Astrocyte of the spinal cord (primary cell): ENCODE data around the gene UTS2R.
"Not testable (repeated sequence)": the region's sequence is repeated elsewhere in the genome, so short reads cannot be mapped to it uniquely, and the experiment has no call there.

ENCODE experiments used
- DNase-seq: peaks from one replicate; pipeline ENCODE4 v3.0.0; 2011; ENCODE audit warnings: low read depth, low spot score
- H3K4me3 ChIP-seq: 2 replicates; pipeline ENCODE4 v1.5.1; 2011; ENCODE audit warnings: low read depth, mild to moderate bottlenecking, low read length, moderate library complexity
- in situ Hi-C: cut with HindIII; loops from 2 replicates; pipeline ENCODE4 v1.10.0; 2017; ENCODE audit warnings: low sequenced_read_pairs
- TF ChIP-seq, protein P1 (sequence below): IDR thresholded peaks from 2 replicates; pipeline ENCODE4 v1.5.1; 2012; ENCODE audit warnings: low read depth, mild to moderate bottlenecking, low read length, inconsistent platforms

Gene UTS2R

DNA sequence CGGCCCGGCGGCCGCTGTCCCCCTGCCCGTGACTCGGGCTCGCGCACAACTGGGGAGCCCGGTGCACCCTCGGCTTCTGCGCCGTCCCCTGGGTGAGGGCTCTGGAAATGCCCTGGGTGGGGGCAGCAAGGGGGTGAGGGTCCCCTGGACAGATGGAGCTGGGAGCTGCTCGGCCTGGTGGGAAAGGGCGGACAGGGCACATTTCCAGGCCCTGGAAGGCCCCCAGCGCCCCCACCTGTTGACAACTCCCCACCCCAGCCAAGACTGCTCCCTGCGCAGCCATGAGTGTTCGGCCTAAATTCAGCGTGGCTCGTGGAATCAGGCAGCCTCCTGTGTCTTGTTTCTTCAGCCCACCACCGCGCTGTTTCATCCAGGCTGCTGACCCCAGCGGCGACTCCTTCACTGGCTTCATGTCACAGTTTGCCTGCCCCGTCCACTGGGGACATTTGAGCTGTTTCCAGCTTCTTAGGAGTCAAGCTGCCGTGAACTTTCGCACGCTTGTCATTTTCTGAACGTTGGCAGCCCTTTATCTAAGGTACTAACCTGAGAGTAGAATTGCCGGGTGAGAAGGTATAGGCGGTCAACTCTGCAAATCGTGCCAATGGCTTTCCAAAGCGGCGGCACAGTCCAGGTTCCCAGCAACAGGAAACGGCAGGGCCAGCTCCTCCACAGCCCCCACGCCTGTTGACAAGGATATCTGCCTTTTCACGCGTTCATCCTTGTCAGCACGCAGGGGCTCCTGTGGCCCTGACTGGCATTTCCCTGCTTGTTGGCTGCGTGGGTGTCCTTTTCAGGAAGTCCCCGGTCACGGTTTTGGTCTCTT is 895 bp downstream of the UTS2R start:
- TF ChIP-seq, protein P1, sequence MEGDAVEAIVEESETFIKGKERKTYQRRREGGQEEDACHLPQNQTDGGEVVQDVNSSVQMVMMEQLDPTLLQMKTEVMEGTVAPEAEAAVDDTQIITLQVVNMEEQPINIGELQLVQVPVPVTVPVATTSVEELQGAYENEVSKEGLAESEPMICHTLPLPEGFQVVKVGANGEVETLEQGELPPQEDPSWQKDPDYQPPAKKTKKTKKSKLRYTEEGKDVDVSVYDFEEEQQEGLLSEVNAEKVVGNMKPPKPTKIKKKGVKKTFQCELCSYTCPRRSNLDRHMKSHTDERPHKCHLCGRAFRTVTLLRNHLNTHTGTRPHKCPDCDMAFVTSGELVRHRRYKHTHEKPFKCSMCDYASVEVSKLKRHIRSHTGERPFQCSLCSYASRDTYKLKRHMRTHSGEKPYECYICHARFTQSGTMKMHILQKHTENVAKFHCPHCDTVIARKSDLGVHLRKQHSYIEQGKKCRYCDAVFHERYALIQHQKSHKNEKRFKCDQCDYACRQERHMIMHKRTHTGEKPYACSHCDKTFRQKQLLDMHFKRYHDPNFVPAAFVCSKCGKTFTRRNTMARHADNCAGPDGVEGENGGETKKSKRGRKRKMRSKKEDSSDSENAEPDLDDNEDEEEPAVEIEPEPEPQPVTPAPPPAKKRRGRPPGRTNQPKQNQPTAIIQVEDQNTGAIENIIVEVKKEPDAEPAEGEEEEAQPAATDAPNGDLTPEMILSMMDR, result no peak
- in situ Hi-C loops, result no loop called here
- H3K4me3 ChIP-seq, result no peak overlapping the region
- DNase-seq, result no peak

DNA sequence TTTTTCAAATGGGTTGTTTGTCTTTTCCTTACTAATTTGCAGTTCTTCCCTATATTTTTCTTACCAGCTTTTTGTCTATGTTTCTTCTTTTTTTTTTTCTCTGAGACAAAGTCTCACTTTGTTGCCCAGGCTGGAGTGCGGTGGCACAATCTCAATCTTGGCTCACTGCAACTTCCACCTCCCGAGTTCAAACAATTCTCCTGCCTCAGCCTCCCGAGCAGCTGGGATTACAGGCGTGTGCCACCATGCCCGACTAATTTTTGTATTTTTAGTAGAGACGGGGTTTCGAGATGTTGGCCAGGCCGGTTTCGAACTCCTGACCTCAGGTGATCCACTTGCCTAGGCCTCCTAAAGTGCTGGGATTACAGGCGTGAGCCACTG is 1.5 kb downstream of the UTS2R start:
- H3K4me3 ChIP-seq, DNase-seq, in situ Hi-C loops: not testable (repeated sequence)

DNA sequence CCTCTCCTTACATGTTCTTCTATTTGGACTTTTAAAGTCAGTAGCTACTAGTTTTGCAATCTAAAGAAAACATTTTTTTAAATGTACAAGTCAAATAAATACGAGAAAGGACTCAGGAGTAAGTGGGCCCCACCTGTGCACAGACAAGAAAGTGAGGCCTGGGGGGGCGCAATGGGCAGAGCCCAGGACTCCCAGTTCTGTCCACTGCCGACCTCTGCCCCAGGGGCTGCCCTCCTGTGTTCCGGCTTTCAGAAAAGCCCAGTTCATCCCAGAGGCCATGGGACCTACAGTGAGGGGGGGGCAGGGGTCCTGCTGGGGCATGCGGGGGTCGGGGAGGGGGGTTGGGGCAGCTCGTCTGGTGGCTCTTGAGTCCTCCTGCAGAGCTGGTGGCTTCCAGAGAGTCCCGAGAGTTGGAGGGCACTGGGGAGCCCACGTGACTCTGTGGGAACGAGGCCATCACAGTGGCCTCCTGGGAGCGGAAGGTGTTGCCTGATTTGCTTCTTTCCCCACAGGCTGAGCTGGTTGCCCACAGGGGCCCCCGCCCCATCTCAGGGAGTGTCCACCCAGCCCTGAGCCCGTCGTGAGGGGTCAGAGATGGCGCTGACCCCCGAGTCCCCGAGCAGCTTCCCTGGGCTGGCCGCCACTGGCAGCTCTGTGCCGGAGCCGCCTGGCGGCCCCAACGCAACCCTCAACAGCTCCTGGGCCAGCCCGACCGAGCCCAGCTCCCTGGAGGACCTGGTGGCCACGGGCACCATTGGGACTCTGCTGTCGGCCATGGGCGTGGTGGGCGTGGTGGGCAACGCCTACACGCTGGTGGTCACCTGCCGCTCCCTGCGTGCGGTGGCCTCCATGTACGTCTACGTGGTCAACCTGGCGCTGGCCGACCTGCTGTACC is 2.4 kb downstream of the UTS2R start:
- no peak overlapping the region for H3K4me3 ChIP-seq
- TF ChIP-seq, protein P1, result no peak
- DNase-seq, result no peak
- in situ Hi-C loops, result no loop called here

DNA sequence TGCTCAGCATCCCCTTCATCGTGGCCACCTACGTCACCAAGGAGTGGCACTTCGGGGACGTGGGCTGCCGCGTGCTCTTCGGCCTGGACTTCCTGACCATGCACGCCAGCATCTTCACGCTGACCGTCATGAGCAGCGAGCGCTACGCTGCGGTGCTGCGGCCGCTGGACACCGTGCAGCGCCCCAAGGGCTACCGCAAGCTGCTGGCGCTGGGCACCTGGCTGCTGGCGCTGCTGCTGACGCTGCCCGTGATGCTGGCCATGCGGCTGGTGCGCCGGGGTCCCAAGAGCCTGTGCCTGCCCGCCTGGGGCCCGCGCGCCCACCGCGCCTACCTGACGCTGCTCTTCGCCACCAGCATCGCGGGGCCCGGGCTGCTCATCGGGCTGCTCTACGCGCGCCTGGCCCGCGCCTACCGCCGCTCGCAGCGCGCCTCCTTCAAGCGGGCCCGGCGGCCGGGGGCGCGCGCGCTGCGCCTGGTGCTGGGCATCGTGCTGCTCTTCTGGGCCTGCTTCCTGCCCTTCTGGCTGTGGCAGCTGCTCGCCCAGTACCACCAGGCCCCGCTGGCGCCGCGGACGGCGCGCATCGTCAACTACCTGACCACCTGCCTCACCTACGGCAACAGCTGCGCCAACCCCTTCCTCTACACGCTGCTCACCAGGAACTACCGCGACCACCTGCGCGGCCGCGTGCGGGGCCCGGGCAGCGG is 3.2 kb downstream of the UTS2R start:
- H3K4me3 ChIP-seq, result no peak overlapping the region
- TF ChIP-seq, protein P1, result no peak
- in situ Hi-C loops, result no loop called here
- no peak for DNase-seq

DNA sequence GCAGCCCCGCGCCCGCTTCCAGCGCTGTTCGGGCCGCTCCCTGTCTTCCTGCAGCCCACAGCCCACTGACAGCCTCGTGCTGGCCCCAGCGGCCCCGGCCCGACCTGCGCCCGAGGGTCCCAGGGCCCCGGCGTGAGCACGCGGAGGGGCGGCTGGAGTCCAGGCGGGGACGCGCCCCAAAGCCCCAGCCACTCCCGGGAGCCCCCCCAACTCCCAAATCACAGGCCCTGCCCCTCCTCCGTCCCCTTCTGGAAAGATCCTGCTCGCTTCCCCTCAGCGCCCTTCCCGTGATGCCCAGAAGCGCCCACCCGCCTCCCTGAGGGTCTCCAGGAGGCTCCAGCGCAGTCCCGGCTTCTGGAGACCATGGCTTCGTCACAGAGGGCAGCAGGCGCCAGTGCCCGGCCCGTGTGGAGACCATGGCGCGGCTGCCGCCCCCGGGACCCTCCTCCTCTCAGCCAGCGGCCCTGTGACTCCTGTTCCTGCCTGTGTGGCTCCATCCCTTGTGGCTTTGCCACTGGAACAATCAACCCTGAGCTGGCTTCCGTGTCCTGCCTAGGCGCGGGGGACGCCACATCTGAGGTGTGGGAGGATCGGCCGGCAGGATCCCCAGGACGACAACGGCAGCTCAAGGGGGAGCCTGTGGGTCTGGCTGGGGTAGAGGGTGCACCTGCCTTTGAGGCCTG is 3.9 kb downstream of the UTS2R start:
- DNase-seq, result no peak
- H3K4me3 ChIP-seq, result no peak overlapping the region
- TF ChIP-seq, protein P1, result no peak
- in situ Hi-C loops, result no loop called here

DNA sequence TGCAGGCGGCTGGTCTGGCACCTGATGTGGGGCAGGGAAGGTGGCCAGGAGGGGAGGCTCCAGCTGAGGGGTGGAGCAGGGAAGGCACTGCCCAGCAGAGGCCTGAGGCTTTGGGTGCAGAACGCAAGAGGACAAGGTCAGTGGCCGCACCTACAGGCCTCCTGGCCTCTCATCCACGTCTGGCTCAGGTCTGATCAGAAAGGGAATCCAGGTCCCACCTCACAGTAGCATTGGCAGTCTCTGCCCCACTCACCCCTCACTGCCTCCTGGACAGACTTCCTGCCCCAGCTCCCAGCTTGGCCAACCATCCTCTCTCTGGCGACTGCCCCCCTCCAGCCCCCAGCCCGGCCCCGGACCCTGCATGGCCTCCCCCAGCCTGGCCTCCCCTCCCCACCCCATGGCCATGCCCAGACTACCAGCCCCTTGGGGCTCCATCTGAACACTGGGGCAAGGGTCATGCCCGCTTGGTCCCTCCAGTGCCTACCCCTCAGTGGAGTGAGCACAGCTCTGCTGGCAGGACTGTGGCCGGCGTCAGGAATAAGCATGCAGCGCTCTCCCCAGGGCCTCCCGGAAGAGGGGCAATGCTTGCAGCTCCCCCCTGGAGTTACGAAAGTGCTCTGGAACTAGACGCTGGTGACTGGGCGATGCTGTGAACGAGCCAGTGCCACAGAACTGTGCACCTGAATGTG is 4.6 kb downstream of the UTS2R start:
- H3K4me3 ChIP-seq, result no peak overlapping the region
- TF ChIP-seq, protein P1, result no peak
- DNase-seq, result no peak
- in situ Hi-C loops, result no loop called here

DNA sequence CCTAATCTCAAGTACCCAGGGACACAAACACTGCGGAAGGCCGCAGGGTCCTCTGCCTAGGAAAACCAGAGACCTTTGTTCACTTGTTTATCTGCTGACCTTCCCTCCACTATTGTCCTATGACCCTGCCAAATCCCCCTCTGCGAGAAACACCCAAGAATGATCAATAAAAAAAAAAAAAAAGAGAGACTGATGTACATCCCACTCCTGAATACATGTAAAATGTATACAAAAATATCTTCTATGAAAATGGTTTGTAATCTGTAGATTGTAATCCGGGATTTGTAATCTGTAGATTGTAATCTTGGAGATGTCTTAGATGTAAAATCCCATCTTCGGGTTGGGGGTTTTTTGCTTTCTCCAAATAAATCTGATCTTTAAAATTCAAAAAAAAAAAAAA is 5.7 kb downstream of the UTS2R start:
- H3K4me3 ChIP-seq, DNase-seq, in situ Hi-C loops: not testable (repeated sequence)
